NCI-H187 (cell line): ENCODE data around the gene KRTAP5-1.
"Not testable (repeated sequence)": the region's sequence is repeated elsewhere in the genome, so short reads cannot be mapped to it uniquely, and the experiment has no call there.

Source experiments
- DNase-seq, 2 experiments: peaks; one replicate each; lab custom pipeline; 2025; lab: John Stamatoyannopoulos, UW

Gene KRTAP5-1

GRCh38 chr11:1584661-1585370, at the start of gene KRTAP5-1:
KRTAP5-1 (minus strand) TSS chr11:1585283; CDS start chr11:1585249, 34 bp downstream.
- DNase-seq: not testable (repeated sequence)

- DNase-seq: no peak
Observed at GRCh38 chr11:1633864-1634263, 48.8 kb upstream of the KRTAP5-1 start.

- no peak for DNase-seq
Observed at GRCh38 chr11:1632053-1632714, 47.1 kb upstream of the KRTAP5-1 start.

GRCh38 chr11:1631066-1631568, 46.0 kb upstream of the KRTAP5-1 start:
- DNase-seq: no peak

GRCh38 chr11:1630271-1630670, 45.2 kb upstream of the KRTAP5-1 start:
- no peak for DNase-seq

GRCh38 chr11:1629326-1630185, 44.5 kb upstream of the KRTAP5-1 start, which contains the start of gene KRTAP5-5:
KRTAP5-5 (plus strand) TSS chr11:1629775; CDS start chr11:1629841, 66 bp downstream.
- no peak for DNase-seq

- peak in 1 of 2 experiments; percentile 25 for DNase-seq
Observed at GRCh38 chr11:1628506-1629325, 43.6 kb upstream of the KRTAP5-1 start.

GRCh38 chr11:1625541-1625940, 40.5 kb upstream of the KRTAP5-1 start:
- DNase-seq: no peak

GRCh38 chr11:1624621-1625020, 39.5 kb upstream of the KRTAP5-1 start:
- DNase-seq: no peak

GRCh38 chr11:1623716-1624115, 38.6 kb upstream of the KRTAP5-1 start:
- DNase-seq: no peak

GRCh38 chr11:1622086-1622485, 37.0 kb upstream of the KRTAP5-1 start, which contains the start of gene KRTAP5-4:
KRTAP5-4 (minus strand) TSS chr11:1622138; CDS start chr11:1622093, 45 bp downstream.
- no peak for DNase-seq

GRCh38 chr11:1619449-1619848, 34.4 kb upstream of the KRTAP5-1 start:
- no peak for DNase-seq

GRCh38 chr11:1618231-1618630, 33.1 kb upstream of the KRTAP5-1 start:
- DNase-seq: no peak

GRCh38 chr11:1608363-1608762, 23.3 kb upstream of the KRTAP5-1 start, which contains the start of gene KRTAP5-3:
KRTAP5-3 (minus strand) TSS chr11:1608463; CDS start chr11:1608385, 78 bp downstream.
- no peak for DNase-seq

- not testable (repeated sequence) for DNase-seq
Observed at GRCh38 chr11:1607901-1608300, 22.8 kb upstream of the KRTAP5-1 start.

GRCh38 chr11:1607156-1607845, 22.2 kb upstream of the KRTAP5-1 start:
- not testable (repeated sequence) for DNase-seq

GRCh38 chr11:1605923-1606322, 20.8 kb upstream of the KRTAP5-1 start:
- DNase-seq: not testable (repeated sequence)

- DNase-seq: no peak
Observed at GRCh38 chr11:1604711-1605110, 19.6 kb upstream of the KRTAP5-1 start.

- no peak for DNase-seq
Observed at GRCh38 chr11:1604181-1604580, 19.1 kb upstream of the KRTAP5-1 start.

GRCh38 chr11:1603629-1604028, 18.5 kb upstream of the KRTAP5-1 start:
- DNase-seq: no peak
